Parathyroid adenoma (tissue), 2 donors: ENCODE data around the gene ODAD3.
A peak's percentile ranks its signal among the peaks of the same experiment; 100 is the strongest.

Experiments
- H2AFZ ChIP-seq: fragments of 300-600 bp; sonication (generic); one replicate; pipeline ENCODE4 v1.7.0; 2017; ENCODE audit warnings: antibody characterized with exemption, mild to moderate bottlenecking
- H3K27ac ChIP-seq: fragments of 300-600 bp; sonication (generic); one replicate; pipeline ENCODE4 v1.7.0; 2017
- H3K27me3 ChIP-seq: fragments of 300-600 bp; sonication (generic); one replicate; pipeline ENCODE4 v1.7.0; 2017; ENCODE audit warnings: low read length; ENCODE audit not compliant: control insufficient read depth, insufficient read depth
- H3K36me3 ChIP-seq: fragments of 300-600 bp; sonication (generic); one replicate; pipeline ENCODE4 v1.7.0; 2017; ENCODE audit warnings: low read length; ENCODE audit not compliant: control insufficient read depth, insufficient read depth
- H3K4me1 ChIP-seq: fragments of 300-600 bp; sonication (generic); one replicate; pipeline ENCODE4 v1.7.0; 2017; ENCODE audit warnings: control low read depth
- H3K4me2 ChIP-seq: fragments of 300-600 bp; sonication (generic); one replicate; pipeline ENCODE4 v1.7.0; 2017; ENCODE audit warnings: low read length
- H3K4me3 ChIP-seq: fragments of 300-600 bp; sonication (generic); one replicate; pipeline ENCODE4 v1.7.0; 2017; ENCODE audit warnings: low read depth, low read length
- H3K79me2 ChIP-seq: fragments of 300-600 bp; sonication (generic); one replicate; pipeline ENCODE4 v1.7.0; 2017; ENCODE audit warnings: control low read depth
- H3K9ac ChIP-seq: fragments of 300-600 bp; sonication (generic); one replicate; pipeline ENCODE4 v1.7.0; 2017; ENCODE audit warnings: mild to moderate bottlenecking
- H3K9me3 ChIP-seq: fragments of 300-600 bp; sonication (generic); one replicate; pipeline ENCODE4 v1.7.0; 2017; ENCODE audit warnings: low read length; ENCODE audit not compliant: control insufficient read depth
- CTCF ChIP-seq: fragments of 300-600 bp; sonication (generic); IDR thresholded peaks from one replicate; pipeline ENCODE4 v1.7.0; 2017; ENCODE audit warnings: antibody characterized with exemption, mild to moderate bottlenecking
- donor health status: primary hyperparathyroidism.

ODAD3 gene

GRCh38 chr19:11446652-11447301, 11.9 kb upstream of the ODAD3 start:
- Histone ChIP-seq H3K4me2 (no peak overlapping the region), H3K79me2 (peaks cover 3% of the 10 kb centered on the region), H3K36me3 (no peaks in the 10 kb centered on the region), H3K9ac (no peak overlapping the region), H3K27ac (no peak overlapping the region), H3K27me3 (no peaks in the 10 kb centered on the region), H3K4me3 (no peak overlapping the region), H2AFZ (no peak overlapping the region), H3K9me3 (no peaks in the 10 kb centered on the region), H3K4me1 (peaks cover 3% of the 10 kb centered on the region)
- TF ChIP-seq CTCF, result peak; percentile 83

- Histone ChIP-seq H3K27ac (no peak overlapping the region), H3K9ac (no peak overlapping the region)
- TF ChIP-seq CTCF, result no peak
These were observed 11.3 kb upstream of the ODAD3 start for GRCh38 chr19:11446271-11446651.

GRCh38 chr19:11445141-11445540, 10.2 kb upstream of the ODAD3 start:
- Histone ChIP-seq H3K27me3 (no peaks in the 10 kb centered on the region), H3K79me2 (peaks cover 9% of the 10 kb centered on the region), H3K9me3 (no peaks in the 10 kb centered on the region), H3K9ac (no peak overlapping the region), H3K4me1 (peaks cover 3% of the 10 kb centered on the region), H3K4me2 (no peak overlapping the region), H2AFZ (no peak overlapping the region), H3K36me3 (no peaks in the 10 kb centered on the region), H3K4me3 (no peak overlapping the region), H3K27ac (no peak overlapping the region)
- no peak for TF ChIP-seq CTCF

More at GRCh38 chr19:11446271-11446651, 11.3 kb upstream of the ODAD3 start:
- no peak overlapping the region for H2AFZ ChIP-seq
- H3K9me3 ChIP-seq, result no peaks in the 10 kb centered on the region
- peaks cover 3% of the 10 kb centered on the region for H3K4me1 ChIP-seq
- peaks cover 3% of the 10 kb centered on the region for H3K79me2 ChIP-seq
- no peaks in the 10 kb centered on the region for H3K27me3 ChIP-seq
- H3K4me3 ChIP-seq, result no peak overlapping the region
- H3K36me3 ChIP-seq, result no peaks in the 10 kb centered on the region
- H3K4me2 ChIP-seq, result no peak overlapping the region

- Histone ChIP-seq H3K4me2 (no peak overlapping the region), H3K9me3 (no peaks in the 10 kb centered on the region), H3K9ac (no peak overlapping the region), H3K4me3 (no peak overlapping the region), H2AFZ (no peak overlapping the region), H3K36me3 (no peaks in the 10 kb centered on the region), H3K79me2 (peaks cover 9% of the 10 kb centered on the region), H3K27me3 (no peaks in the 10 kb centered on the region), H3K4me1 (peaks cover 3% of the 10 kb centered on the region), H3K27ac (no peak overlapping the region)
- TF ChIP-seq CTCF, result no peak
These were observed 9.1 kb upstream of the ODAD3 start for GRCh38 chr19:11444059-11444458.

- Histone ChIP-seq H3K4me3 (no peak overlapping the region), H3K36me3 (no peaks in the 10 kb centered on the region), H2AFZ (no peak overlapping the region), H3K27me3 (no peaks in the 10 kb centered on the region), H3K9ac (no peak overlapping the region), H3K9me3 (no peaks in the 10 kb centered on the region), H3K27ac (no peak overlapping the region), H3K79me2 (peaks cover 29% of the 10 kb centered on the region), H3K4me1 (peaks cover 11% of the 10 kb centered on the region), H3K4me2 (no peak overlapping the region)
- no peak for TF ChIP-seq CTCF
These were observed 3.0 kb upstream of the ODAD3 start for GRCh38 chr19:11437955-11438354.
